CD4-positive, alpha-beta T cell treated with Interleukin-17A for 4 hours (primary cell): ENCODE results near the gene CXCL9.

Source experiments
- DNase-seq: peaks from one replicate; pipeline ENCODE4 v3.0.0-alpha.2; 2020; ENCODE audit warnings: mixed read lengths

The CXCL9 gene

DNA sequence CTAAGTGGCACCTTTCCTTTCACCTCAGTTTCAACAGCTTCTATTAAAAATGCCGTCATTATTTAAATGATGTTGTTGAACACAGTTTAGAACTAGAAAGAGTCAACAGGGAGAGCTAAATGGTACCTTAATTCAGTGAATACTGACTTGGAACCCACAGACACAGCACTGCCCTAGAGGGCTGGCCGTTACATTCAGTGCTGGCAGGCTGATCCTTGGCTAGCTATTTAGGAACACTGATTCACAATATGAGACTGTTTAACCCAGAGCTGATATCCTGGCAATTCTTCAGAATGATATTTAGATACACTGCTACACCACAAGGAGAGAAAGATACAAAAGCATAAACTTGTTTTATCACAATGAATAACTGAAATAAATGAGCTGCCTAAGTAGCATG lies 53.8 kb downstream of the CXCL9 start:
- no peak for DNase-seq
